Inferior parietal cortex (tissue), 1 donor: Measurements from ENCODE around the gene SCAANT1.

Source experiments
- DNase-seq: peaks from one replicate; pipeline ENCODE4 v3.0.0-alpha.2; 2016; ENCODE audit errors: extremely low spot score

SCAANT1 gene

DNA sequence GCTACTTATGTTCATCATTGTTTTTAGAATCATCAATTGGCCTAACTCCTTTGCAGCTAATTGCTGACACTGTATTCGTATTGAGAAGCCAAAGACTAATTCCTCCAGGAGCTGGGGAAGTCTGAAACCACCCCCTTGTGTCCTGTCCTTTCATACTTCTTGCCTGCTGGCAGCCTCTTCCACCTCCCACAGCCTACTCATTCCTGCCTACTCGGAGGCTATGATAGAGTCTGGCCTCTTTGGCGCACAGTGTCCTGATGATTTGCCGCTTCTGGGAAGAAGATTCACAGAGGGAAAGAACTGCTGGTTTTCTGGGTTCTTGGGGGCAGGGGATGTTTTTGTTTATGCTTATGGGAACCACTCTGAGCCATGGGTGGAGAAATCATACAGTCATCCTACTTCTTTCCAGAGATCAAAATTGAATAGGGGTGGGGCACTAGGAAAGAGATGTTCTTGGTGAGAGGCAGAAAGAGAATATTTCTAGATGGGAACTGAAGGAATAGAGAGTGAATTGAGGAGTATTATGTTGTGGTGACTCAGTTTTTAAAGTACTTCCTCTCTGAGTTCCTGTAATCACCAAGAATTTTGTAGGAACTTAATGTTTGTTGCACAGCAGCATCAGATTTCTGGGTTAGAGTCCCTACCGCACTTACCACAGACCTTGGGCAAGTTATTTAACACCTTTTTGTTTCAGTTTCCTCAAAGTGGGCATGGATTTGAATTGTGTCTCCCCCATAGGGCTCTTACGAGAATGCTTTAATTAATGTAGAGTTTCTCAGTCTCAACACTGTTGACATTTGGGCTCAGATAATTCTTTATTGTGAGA is 22.1 kb upstream of the SCAANT1 start:
- no peak for DNase-seq

DNA sequence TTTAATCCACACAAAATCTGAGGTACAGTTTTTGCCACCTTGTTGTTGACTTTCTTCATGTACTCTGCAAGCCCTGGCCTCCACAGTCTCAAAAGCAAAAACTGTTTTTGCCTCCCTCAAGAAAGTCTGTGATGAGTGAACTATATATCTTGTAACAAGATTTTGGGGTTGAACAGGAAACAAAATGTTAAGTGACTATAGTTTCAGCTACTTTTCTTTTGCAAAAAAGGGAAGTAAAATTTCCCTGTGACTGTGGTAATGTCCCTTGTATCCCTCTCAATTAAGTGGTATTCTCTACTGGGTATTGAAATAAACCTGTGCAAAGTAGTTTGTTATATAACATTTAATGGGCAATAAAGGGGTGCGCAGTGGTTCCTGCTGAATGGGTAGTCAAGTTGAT is 21.3 kb upstream of the SCAANT1 start:
- no peak for DNase-seq

GRCh38 chr3:63932509-63933212 is 20.5 kb upstream of the SCAANT1 start:
- DNase-seq: no peak

GRCh38 chr3:63931290-63931689 is 19.1 kb upstream of the SCAANT1 start:
- no peak for DNase-seq

GRCh38 chr3:63927422-63928280 is 15.5 kb upstream of the SCAANT1 start:
- no peak for DNase-seq

DNA sequence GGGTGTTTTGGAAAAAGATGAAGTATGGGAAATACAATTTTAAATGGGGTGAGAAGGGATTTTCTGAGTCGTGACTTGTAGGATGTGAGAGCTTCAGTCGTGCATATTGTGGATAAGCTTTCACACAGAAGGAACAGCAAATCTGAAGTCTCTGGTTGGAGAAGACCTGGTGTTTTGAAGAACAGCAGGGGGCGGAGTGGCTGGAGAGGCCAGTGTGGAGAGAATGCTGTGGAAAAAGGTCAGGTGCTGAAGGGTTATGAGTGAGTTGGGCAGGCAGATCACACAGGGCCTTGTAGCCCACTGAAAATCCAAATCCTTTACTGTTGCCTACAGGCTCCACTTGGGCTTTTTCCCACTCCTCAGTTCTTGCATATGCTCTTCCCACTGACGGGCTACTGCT is 14.1 kb upstream of the SCAANT1 start:
- DNase-seq: no peak

DNA sequence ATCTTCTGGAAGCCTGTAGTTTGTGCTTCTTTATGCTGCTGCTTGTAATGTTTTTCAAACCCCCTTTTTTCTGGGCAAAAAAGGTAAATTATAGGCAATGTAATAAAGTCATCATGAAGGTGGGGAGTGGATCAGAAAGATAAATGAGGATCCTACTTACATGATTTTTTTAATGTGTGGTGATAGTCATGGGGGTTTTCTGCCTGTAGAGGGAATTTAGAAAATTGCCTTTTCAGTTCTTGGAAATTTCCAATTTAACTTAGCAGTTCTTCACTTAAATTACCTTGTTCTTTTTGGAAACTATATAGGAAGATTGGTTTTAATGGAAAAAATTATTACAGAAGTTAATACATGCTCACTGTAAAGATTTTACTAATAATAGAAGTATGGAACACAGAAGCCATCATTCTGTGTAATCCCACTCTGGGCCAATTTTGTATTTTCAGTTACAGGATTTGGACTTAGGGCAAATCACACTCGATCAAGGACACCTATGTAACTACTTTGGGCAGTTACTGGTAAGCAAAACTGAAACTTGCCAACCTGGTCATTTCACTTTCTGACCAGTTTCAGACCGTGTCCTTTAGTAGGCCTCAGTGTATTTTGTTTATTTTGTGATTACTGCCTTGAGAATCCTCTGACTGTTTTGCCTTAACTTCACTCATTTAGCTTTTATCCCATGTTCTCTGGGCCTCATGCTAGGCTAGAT is 10.5 kb upstream of the SCAANT1 start:
- DNase-seq: no peak

DNA sequence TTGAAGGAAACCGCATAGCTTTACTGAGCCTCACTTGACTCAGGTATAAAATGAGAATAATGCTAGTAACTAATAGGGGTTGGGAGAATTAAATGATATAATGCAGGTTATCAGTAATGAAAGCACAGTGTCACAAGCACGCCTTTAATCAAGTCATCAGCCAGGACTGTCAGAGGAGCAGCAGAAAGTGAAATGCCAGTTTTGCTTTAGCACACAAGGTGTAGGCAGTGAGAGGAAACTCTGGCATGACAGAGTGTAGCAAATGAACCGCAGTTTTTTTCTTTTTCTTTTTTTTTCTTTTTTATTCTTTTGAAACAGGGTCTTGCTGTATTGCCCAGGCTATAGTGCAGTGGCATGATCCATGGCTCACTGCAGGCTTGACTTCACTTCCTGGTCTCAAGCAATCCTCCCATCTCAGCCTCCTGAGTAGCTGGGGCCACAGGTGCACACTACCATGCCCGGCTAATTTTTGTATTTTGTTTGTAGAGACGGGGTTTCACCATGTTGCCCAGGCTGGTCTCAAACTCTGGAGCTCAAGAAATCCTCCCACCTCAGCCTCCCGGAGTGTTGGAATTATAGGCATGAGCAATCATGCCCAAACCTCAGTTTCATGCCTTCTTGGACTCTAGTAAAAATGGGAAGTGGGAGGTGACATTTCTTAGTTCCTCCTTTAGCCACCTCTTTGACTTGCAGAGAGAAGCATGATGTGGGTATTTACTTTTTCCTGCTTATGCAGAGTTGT is 9.7 kb upstream of the SCAANT1 start:
- DNase-seq: no peak

- no peak for DNase-seq
These were observed 7.8 kb upstream of the SCAANT1 start for GRCh38 chr3:63920001-63920400.

DNA sequence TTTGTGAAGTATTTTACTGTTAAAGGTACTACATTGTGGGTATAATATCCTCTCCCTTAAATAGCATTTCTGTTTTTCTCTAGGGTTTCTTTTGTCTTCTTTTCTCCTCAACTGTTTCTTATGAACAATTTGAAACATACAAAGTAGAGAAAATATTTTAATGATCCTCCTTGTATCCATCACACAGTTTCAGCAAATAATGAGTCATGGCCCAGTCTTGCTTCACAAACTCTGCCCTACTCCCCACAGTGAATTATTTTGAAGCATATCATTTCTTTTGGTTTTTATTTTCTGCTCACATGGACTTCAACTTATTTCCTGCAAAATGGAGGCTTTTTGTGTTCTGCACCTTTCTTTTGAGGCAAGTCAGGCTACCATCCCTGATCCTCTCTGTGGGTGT is 6.1 kb upstream of the SCAANT1 start:
- DNase-seq: no peak

- no peak for DNase-seq
These were observed 2.1 kb upstream of the SCAANT1 start for GRCh38 chr3:63914312-63914711.

DNA sequence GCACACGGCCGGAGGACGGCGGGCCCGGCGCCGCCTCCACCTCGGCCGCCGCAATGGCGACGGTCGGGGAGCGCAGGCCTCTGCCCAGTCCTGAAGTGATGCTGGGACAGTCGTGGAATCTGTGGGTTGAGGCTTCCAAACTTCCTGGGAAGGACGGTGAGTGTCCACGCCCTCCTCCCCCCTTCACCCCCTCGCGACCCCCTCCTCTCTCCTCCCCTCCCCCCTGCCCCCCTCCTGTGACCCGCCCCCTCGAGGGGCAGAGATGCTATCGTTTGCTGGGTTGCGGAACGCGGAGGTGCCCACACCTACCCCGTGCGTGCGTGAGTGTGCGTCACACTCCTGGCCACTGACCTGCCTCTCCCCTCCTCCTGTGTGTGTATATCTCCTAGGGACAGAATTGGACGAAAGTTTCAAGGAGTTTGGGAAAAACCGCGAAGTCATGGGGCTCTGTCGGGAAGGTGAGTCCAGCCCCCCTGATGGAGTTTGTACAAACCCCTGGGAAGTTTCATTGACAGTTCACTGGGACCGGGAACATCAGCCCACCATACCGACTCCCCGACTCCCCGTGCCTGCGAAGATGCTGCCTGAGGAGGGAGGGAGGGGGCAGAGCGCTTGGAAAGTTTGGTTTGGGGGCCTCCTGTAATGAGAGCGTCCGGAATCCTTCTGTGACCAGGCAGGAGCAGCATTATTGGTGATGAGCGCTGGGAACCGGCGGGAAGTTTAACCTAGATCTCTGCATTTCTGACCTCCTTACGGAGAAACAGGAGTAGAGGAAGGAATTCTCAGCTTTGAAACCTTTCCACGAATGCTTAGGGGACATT is 795 bp upstream of the SCAANT1 start:
- no peak for DNase-seq

- no peak for DNase-seq
These were observed 692 bp downstream of the SCAANT1 start for GRCh38 chr3:63911509-63911872.

GRCh38 chr3:63910891-63911290 is 1.3 kb downstream of the SCAANT1 start:
- no peak for DNase-seq

DNA sequence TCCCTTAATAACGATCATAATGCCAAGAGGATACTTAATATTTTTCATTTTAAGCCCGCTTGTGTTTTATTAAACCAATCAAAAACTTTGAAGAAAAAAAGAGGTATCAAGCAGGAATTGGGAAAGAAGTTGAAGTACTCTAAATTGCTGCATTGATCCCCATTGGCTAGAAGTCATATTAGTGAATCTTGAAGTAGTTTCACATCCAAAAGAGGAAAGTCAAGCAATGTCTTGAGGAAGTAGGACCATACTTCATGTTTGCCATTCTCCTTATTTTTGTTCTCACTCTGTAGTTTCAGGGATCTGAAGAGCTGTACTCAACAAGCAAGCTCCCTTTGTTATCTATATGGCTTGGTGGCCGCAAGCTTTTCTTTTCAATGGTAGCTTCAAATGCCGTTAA is 2.2 kb downstream of the SCAANT1 start:
- DNase-seq: no peak

- DNase-seq: no peak
These were observed 2.8 kb downstream of the SCAANT1 start for GRCh38 chr3:63909431-63909830.

- no peak for DNase-seq
These were observed 3.4 kb downstream of the SCAANT1 start for GRCh38 chr3:63908776-63909175.

- no peak for DNase-seq
These were observed 4.0 kb downstream of the SCAANT1 start for GRCh38 chr3:63908081-63908736.

- no peak for DNase-seq
These were observed 6.2 kb downstream of the SCAANT1 start for GRCh38 chr3:63905731-63906620.
